HEK293 (cell line): ENCODE results near the gene TATDN2.

ENCODE experiments used
- CTCF ChIA-PET: fragments of 350-600 bp; formaldehyde crosslinking; extraction: SDS; loops from one replicate; lab custom pipeline; 2021; ENCODE audit warnings: antibody characterized with exemption; lab: Yijun Ruan, JAX
- POLR2A ChIA-PET: fragments of 300-600 bp; formaldehyde crosslinking; extraction: SDS; loops from one replicate; lab custom pipeline; 2020; ENCODE audit warnings: antibody characterized with exemption, inconsistent platforms; lab: Yijun Ruan, JAX
- H3K27ac ChIP-seq: fragments of 200-500 bp; sonication (Bioruptor generic); 2 replicates; pipeline ENCODE4 v1.5.1; 2014; ENCODE audit warnings: low read depth, low read length, control low read depth, inconsistent platforms; ENCODE audit errors: extremely low read depth
- H3K36me3 ChIP-seq, 2 experiments: fragments of 200-500 bp in 1 of 2; sonication (Bioruptor generic) in 1 of 2; 1 replicate in 1 of 2; 2 replicates in 1 of 2; pipeline ENCODE4 v1.5.1; 2014 to 2017; ENCODE audit warnings: inconsistent platforms in 2 of 2, low read length in 2 of 2; ENCODE audit not compliant: control insufficient read depth in 2 of 2, insufficient read depth in 1 of 2
- H3K4me1 ChIP-seq: fragments of 200-500 bp; sonication (Bioruptor generic); 2 replicates; pipeline ENCODE4 v1.5.1; 2014; ENCODE audit warnings: mild to moderate bottlenecking, low read length, inconsistent platforms; ENCODE audit not compliant: control insufficient read depth, insufficient read depth
- H3K4me3 ChIP-seq: 2 replicates; pipeline ENCODE4 v1.5.1; 2011; ENCODE audit warnings: low read depth, mild to moderate bottlenecking, control low read depth, low read length, moderate library complexity
- H3K9me3 ChIP-seq: fragments of 200-500 bp; sonication (Bioruptor generic); 2 replicates; pipeline ENCODE4 v1.5.1; 2014; ENCODE audit warnings: low read depth, low read length, inconsistent platforms; ENCODE audit not compliant: control insufficient read depth, insufficient read depth
- HOXD13 ChIP-seq: sonication (generic); formaldehyde crosslinking; IDR thresholded peaks from 2 replicates; pipeline ENCODE4 v1.8.0; 2022; ENCODE audit warnings: missing genetic modification reagents, borderline replicate concordance
- IKZF3 ChIP-seq: fragments of 450-650 bp; IDR thresholded peaks from 2 replicates; pipeline ENCODE4 v1.5.0; 2018; ENCODE audit warnings: missing biosample characterization, mild to moderate bottlenecking, missing genetic modification characterization, moderate library complexity
- OSR2 ChIP-seq: fragments of 450-650 bp; formaldehyde crosslinking; IDR thresholded peaks from 2 replicates; pipeline ENCODE4 v1.5.1; 2016; ENCODE audit warnings: missing biosample characterization, missing genetic modification characterization
- PRDM1 ChIP-seq: fragments of 450-650 bp; formaldehyde crosslinking; IDR thresholded peaks from 2 replicates; pipeline ENCODE4; 2016; ENCODE audit warnings: missing biosample characterization, missing genetic modification characterization
- ZIC2 ChIP-seq: fragments of 450-650 bp; formaldehyde crosslinking; IDR thresholded peaks from 2 replicates; pipeline ENCODE4 v1.5.1; 2016; ENCODE audit warnings: missing biosample characterization, missing genetic modification characterization
- ZNF16 ChIP-seq: fragments of 450-650 bp; formaldehyde crosslinking; IDR thresholded peaks from 2 replicates; pipeline ENCODE4 v1.5.1; 2016; ENCODE audit warnings: low read depth, missing biosample characterization, missing genetic modification characterization
- ZNF223 ChIP-seq: fragments of 450-650 bp; formaldehyde crosslinking; IDR thresholded peaks from 2 replicates; pipeline ENCODE4 v1.5.1; 2016; ENCODE audit warnings: missing biosample characterization, missing genetic modification characterization
- ZNF280D ChIP-seq: fragments of 450-650 bp; formaldehyde crosslinking; IDR thresholded peaks from 2 replicates; pipeline ENCODE4 v1.5.1; 2016; ENCODE audit warnings: missing biosample characterization, missing genetic modification characterization
- ZNF311 ChIP-seq: fragments of 450-650 bp; formaldehyde crosslinking; IDR thresholded peaks from 2 replicates; pipeline ENCODE4 v1.5.1; 2017; ENCODE audit warnings: missing biosample characterization, missing genetic modification characterization, borderline replicate concordance
- ZNF341 ChIP-seq: fragments of 450-650 bp; formaldehyde crosslinking; IDR thresholded peaks from 2 replicates; pipeline ENCODE4; 2016; ENCODE audit warnings: low read depth, missing biosample characterization, missing genetic modification characterization
- ZNF350 ChIP-seq: fragments of 450-650 bp; formaldehyde crosslinking; IDR thresholded peaks from 2 replicates; pipeline ENCODE4 v1.5.0; 2017; ENCODE audit warnings: missing biosample characterization, mild to moderate bottlenecking, missing genetic modification characterization
- ZNF354C ChIP-seq: fragments of 450-650 bp; formaldehyde crosslinking; IDR thresholded peaks from 2 replicates; pipeline ENCODE4 v1.5.1; 2016; ENCODE audit warnings: missing biosample characterization, missing genetic modification characterization, low read depth, borderline replicate concordance
- ZNF37A ChIP-seq: fragments of 450-650 bp; IDR thresholded peaks from 2 replicates; pipeline ENCODE4 v1.5.1; 2018; ENCODE audit warnings: missing biosample characterization, missing genetic modification characterization
- ZNF416 ChIP-seq: fragments of 450-650 bp; formaldehyde crosslinking; IDR thresholded peaks from 2 replicates; pipeline ENCODE4 v1.5.1; 2016; ENCODE audit warnings: missing biosample characterization, missing genetic modification characterization
- ZNF530 ChIP-seq: fragments of 450-650 bp; formaldehyde crosslinking; IDR thresholded peaks from 2 replicates; pipeline ENCODE4 v1.5.1; 2016; ENCODE audit warnings: low read depth, missing biosample characterization, missing genetic modification characterization
- ZNF555 ChIP-seq: fragments of 450-650 bp; formaldehyde crosslinking; conservative IDR thresholded peaks from 2 replicates; pipeline ENCODE4 v1.5.1; 2017; ENCODE audit warnings: missing biosample characterization, mild to moderate bottlenecking, missing genetic modification characterization, inconsistent platforms
- ZNF571 ChIP-seq: fragments of 450-650 bp; formaldehyde crosslinking; IDR thresholded peaks from 2 replicates; pipeline ENCODE4 v1.5.0; 2017; ENCODE audit warnings: missing biosample characterization, missing genetic modification characterization
- ZNF596 ChIP-seq: fragments of 450-650 bp; IDR thresholded peaks from 2 replicates; pipeline ENCODE4 v1.5.0; 2018; ENCODE audit warnings: missing biosample characterization, mild to moderate bottlenecking, missing genetic modification characterization, moderate library complexity
- ZNF623 ChIP-seq: fragments of 450-650 bp; formaldehyde crosslinking; IDR thresholded peaks from 2 replicates; pipeline ENCODE4 v1.5.1; 2016; ENCODE audit warnings: missing biosample characterization, missing genetic modification characterization
- ZNF624 ChIP-seq: fragments of 450-650 bp; formaldehyde crosslinking; IDR thresholded peaks from 2 replicates; pipeline ENCODE4 v1.5.1; 2017; ENCODE audit warnings: missing biosample characterization, missing genetic modification characterization
- ZNF76 ChIP-seq: fragments of 450-650 bp; formaldehyde crosslinking; IDR thresholded peaks from 2 replicates; pipeline ENCODE4; 2016; ENCODE audit warnings: low read depth, missing biosample characterization, missing genetic modification characterization, borderline replicate concordance
- ZNF785 ChIP-seq: fragments of 450-650 bp; formaldehyde crosslinking; IDR thresholded peaks from 2 replicates; pipeline ENCODE4 v1.5.1; 2016; ENCODE audit warnings: missing biosample characterization, missing genetic modification characterization
- ZSCAN16 ChIP-seq: fragments of 450-650 bp; formaldehyde crosslinking; IDR thresholded peaks from 2 replicates; pipeline ENCODE4 v1.5.1; 2016; ENCODE audit warnings: missing biosample characterization, missing genetic modification characterization
- ZXDB ChIP-seq: fragments of 450-650 bp; formaldehyde crosslinking; IDR thresholded peaks from 2 replicates; pipeline ENCODE4 v1.5.1; 2016; ENCODE audit warnings: missing biosample characterization, missing genetic modification characterization

Gene TATDN2

GRCh38 chr3:10329495-10330015, 81.3 kb downstream of the TATDN2 start:
- POLR2A ChIA-PET, result no interaction called here
- no peak overlapping the region for H3K27ac ChIP-seq
- no peak overlapping the region for H3K4me3 ChIP-seq
- H3K9me3 ChIP-seq, result no peaks in the 10 kb centered on the region
- no peaks in the 10 kb centered on the region for H3K4me1 ChIP-seq
- CTCF ChIA-PET, result interaction anchor here (0.6 kb wide), 2 partner anchors 8 to 454 kb away, joined by 3 read pairs; partner anchors contain the start of gene SEC13
- H3K36me3 ChIP-seq, result no peaks in the 10 kb centered on the region
- TF ChIP-seq ZXDB (tag by site-specific recombination) (no peak), ZNF350 (tag by site-specific recombination) (no peak), ZNF555 (no peak), OSR2 (tag by site-specific recombination) (no peak), ZNF311 (tag by site-specific recombination) (no peak)

GRCh38 chr3:10330319-10330718, 82.1 kb downstream of the TATDN2 start:
- TF ChIP-seq ZIC2 (tag by site-specific recombination) (no peak), ZNF16 (tag by site-specific recombination) (no peak), PRDM1 (tag by site-specific recombination) (no peak), ZNF623 (tag by site-specific recombination) (no peak), ZNF416 (tag by site-specific recombination) (no peak), ZNF37A (tag by site-specific recombination) (no peak), ZNF354C (no peak), ZNF223 (tag by site-specific recombination) (no peak), ZNF571 (tag by site-specific recombination) (no peak), ZNF596 (tag by site-specific recombination) (no peak), ZSCAN16 (no peak), HOXD13 (CRISPR knock-in tag) (no peak), ZNF280D (tag by site-specific recombination) (no peak), ZNF624 (no peak), ZNF341 (tag by site-specific recombination) (no peak), IKZF3 (tag by site-specific recombination) (no peak), ZNF530 (tag by site-specific recombination) (no peak), ZNF76 (tag by site-specific recombination) (no peak), ZNF785 (no peak)
- POLR2A ChIA-PET, result interaction anchor here (0.5 kb wide), 1 partner anchor 675 kb away, joined by 4 read pairs; no protein-coding TSS in a partner anchor
- Histone ChIP-seq H3K4me1 (no peaks in the 10 kb centered on the region), H3K9me3 (no peaks in the 10 kb centered on the region), H3K36me3 (no peaks in the 10 kb centered on the region), H3K27ac (no peak overlapping the region), H3K4me3 (no peak overlapping the region)
- CTCF ChIA-PET, result interaction anchor here (0.6 kb wide), 1 partner anchor 9 kb away, joined by 3 read pairs; the partner anchor contains the start of gene SEC13
